ENCODE measurements around the gene PROX1. TPM values are rescaled to one million over a fixed set of nuclear protein-coding genes. Genes with fewer than 3 reads are reported as not detected.

PROX1 gene
- total and polyA plus RNA-seq, 2 of the 8 experiments (the other 6 are each of a cell fraction or from before 2014, with no cell fraction given), result 0.30 to 2.0 TPM

- TF ChIP-seq CHD7 (IDR thresholded peaks at IDR 0.05; ENCODE audit: insufficient replicate concordance, low read length) (no peak), RXRA (IDR thresholded peaks at IDR 0.05; ENCODE audit: insufficient read depth, low read depth, low read length) (no peak)
Observed at GRCh38 chr1:214072426-214073157, 84.8 kb downstream of the PROX1 start (continued).
